KBM-7 (cell line): ENCODE measurements around the gene DDX21.
"Not testable (repeated sequence)": the region's sequence is repeated elsewhere in the genome, so short reads cannot be mapped to it uniquely, and the experiment has no call there.

Experiments used
- DNase-seq: peaks from one replicate; pipeline ENCODE4 v3.0.0-alpha.2; 2015
- in situ Hi-C: fragments of 300-500 bp; cut with MboI; formaldehyde crosslinking; loops from 2 replicates; pipeline ENCODE4 v1.14.3; 2020; ENCODE audit warnings: low sequenced_read_pairs, low pct_unique_long_range_greater_than_20kb, mixed read lengths

The DDX21 gene

GRCh38 chr10:68981074-68981473 is 25.1 kb downstream of the DDX21 start:
- DNase-seq: peak; percentile 16
- in situ Hi-C loops: no loop called here

- in situ Hi-C loops: no loop called here
Measured at GRCh38 chr10:68982389-68982788, 26.4 kb downstream of the DDX21 start.

GRCh38 chr10:68987611-68988010 is 31.6 kb downstream of the DDX21 start:
- in situ Hi-C loops: no loop called here
- no peak for DNase-seq

More at GRCh38 chr10:68982389-68982788, 26.4 kb downstream of the DDX21 start:
- DNase-seq: no peak

- DNase-seq: peak; percentile 97
- in situ Hi-C loops: no loop called here
Measured at GRCh38 chr10:68988530-68989316, 32.8 kb downstream of the DDX21 start, which contains the start of gene KIFBP. TSS of gene KIFBP (plus strand) at chr10:68988803. CDS start at chr10:68988833, 30 bp downstream.

- DNase-seq: no peak
- in situ Hi-C loops: no loop called here
Measured at GRCh38 chr10:68989317-68989990, 33.5 kb downstream of the DDX21 start.

- in situ Hi-C loops: no loop called here
- no peak for DNase-seq
Measured at GRCh38 chr10:68992636-68993440, 36.9 kb downstream of the DDX21 start.

- in situ Hi-C loops: no loop called here
- DNase-seq: peak; percentile 40
Measured at GRCh38 chr10:68997211-68997610, 41.2 kb downstream of the DDX21 start.

GRCh38 chr10:69004821-69005220 is 48.9 kb downstream of the DDX21 start:
- in situ Hi-C loops: no loop called here
- peak; percentile 55 for DNase-seq

- in situ Hi-C loops: no loop called here
Measured at GRCh38 chr10:69005704-69006485, 49.9 kb downstream of the DDX21 start.

GRCh38 chr10:69007260-69007659 is 51.3 kb downstream of the DDX21 start:
- DNase-seq: no peak
- in situ Hi-C loops: no loop called here

More at GRCh38 chr10:69005704-69006485, 49.9 kb downstream of the DDX21 start:
- no peak for DNase-seq

- no peak for DNase-seq
- in situ Hi-C loops: no loop called here
Measured at GRCh38 chr10:69009360-69009759, 53.4 kb downstream of the DDX21 start.

GRCh38 chr10:69010151-69010640 is 54.2 kb downstream of the DDX21 start:
- in situ Hi-C loops: no loop called here
- no peak for DNase-seq

- in situ Hi-C loops, DNase-seq: not testable (repeated sequence)
Measured at GRCh38 chr10:69012778-69013177, 56.8 kb downstream of the DDX21 start.

GRCh38 chr10:69014171-69014570 is 58.2 kb downstream of the DDX21 start:
- DNase-seq: no peak
- in situ Hi-C loops: no loop called here

GRCh38 chr10:69018613-69019012 is 62.6 kb downstream of the DDX21 start:
- no peak for DNase-seq
- in situ Hi-C loops: no loop called here

GRCh38 chr10:69022611-69023010 is 66.6 kb downstream of the DDX21 start:
- in situ Hi-C loops: no loop called here
- DNase-seq: no peak

GRCh38 chr10:69025370-69025896 is 69.5 kb downstream of the DDX21 start:
- in situ Hi-C loops: no loop called here
- DNase-seq: no peak

- in situ Hi-C loops: no loop called here
- DNase-seq: no peak
Measured at GRCh38 chr10:69033256-69033655, 77.3 kb downstream of the DDX21 start.
